Epidermal melanocyte (primary cell): ENCODE results near the gene DUOX2.
"Not testable (repeated sequence)": the region's sequence is repeated elsewhere in the genome, so short reads cannot be mapped to it uniquely, and the experiment has no call there.

Experiments
- DNase-seq: peaks from one replicate; pipeline ENCODE4 v3.0.0; 2011; ENCODE audit warnings: low spot score; ENCODE audit not compliant: insufficient read length

The DUOX2 gene

DNA sequence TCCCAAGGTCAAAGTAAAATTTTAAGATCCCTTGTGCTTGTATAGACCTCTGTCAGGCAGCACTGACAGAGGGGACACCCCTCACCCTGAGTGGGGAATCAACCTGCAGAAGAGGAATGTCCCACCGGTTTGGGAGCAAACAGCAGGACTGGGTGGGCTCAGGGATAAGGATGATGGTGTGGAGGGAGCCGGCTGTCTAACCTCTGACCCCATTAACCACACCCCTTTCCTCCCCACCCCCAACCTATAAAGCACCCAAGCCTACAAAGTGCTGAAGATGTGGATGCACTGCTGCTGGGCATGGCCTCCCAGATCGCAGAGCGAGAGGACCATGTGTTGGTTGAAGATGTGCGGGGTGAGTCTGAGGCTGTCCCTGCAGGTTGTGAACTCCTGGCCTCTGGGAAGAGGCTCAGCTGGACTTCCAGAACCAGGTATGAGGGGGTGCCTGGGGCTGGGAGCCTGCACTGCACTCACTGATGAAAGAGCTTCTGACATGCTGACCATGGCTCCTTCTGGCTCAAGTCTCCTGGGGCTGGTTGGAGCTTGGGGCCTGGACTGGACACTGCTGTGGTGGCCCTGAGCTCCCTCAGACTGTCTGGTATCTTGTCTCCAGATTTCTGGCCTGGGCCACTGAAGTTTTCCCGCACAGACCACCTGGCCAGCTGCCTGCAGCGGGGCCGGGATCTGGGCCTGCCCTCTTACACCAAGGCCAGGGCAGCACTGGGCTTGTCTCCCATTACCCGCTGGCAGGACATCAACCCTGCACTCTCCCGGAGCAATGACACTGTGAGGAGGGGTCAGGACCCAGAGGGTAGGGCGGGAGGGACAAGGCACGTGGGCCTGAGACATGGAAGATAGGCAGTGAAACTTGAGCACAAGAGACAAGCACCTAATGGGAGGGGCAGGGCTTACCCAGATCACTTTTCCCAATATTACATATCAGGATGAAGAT lies 25.1 kb upstream of the DUOX2 start:
- no peak for DNase-seq

DNA sequence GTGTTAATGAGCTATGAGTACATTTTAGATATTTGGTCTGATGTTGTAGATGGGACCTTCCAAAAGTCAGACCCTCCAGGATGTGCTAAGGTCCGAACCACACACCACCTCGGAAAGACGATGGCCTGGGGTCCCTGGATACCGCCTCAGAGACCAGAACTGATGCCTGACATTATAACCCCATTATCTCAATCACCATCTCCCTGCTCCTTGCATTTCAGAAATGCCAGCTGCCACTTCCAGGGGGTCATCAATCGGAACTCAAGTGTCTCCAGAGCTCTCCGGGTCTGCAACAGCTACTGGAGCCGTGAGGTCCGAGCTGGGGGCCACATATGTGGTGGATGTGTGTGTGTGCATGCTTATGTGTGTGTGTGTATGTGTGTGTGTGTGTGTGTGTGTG lies 23.7 kb upstream of the DUOX2 start:
- no peak for DNase-seq

DNA sequence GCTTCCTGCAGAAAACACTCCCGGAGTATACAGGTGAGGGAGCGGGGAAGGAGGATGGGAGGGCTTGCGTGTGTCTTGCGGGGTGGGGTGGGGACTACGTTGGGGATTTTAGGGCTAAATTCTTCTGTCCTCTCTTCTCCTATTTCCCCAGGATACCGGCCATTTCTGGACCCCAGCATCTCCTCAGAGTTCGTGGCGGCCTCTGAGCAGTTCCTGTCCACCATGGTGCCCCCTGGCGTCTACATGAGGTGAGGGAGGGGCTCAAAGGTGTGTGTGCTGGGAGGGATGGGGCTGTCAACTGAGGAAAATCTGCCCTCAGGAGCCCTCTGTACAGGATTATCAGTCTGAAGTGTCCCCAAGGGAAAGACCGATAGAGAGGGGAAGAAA lies 22.4 kb upstream of the DUOX2 start:
- no peak for DNase-seq

DNA sequence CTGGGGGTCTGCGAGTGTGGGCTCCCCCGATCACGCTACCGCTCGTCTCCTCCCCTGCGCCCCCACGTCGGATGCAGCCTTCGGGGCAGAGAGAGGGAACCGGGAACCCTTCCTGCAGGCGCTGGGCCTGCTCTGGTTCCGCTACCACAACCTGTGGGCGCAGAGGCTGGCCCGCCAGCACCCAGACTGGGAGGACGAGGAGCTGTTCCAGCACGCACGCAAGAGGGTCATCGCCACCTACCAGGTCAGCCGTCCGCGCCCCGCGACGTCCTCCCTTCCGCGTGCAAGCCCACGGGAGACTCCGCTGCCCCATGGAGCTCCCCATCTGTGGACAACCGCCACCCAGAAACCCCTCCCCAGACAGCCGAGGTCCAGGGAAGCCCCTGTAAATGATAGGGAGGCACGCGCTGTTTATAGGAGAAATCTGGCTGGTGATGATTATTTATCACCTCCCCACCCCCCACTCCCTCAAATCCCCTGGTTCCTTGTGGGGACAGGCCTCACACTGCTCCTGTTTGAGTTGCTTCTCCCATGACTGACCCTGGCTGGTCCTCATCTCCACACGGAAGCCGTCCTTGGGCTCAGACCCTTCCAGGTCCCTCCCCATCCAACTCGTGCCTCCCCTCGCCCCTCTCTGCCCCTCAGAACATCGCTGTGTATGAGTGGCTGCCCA lies 21.9 kb upstream of the DUOX2 start:
- DNase-seq: not testable (repeated sequence)

DNA sequence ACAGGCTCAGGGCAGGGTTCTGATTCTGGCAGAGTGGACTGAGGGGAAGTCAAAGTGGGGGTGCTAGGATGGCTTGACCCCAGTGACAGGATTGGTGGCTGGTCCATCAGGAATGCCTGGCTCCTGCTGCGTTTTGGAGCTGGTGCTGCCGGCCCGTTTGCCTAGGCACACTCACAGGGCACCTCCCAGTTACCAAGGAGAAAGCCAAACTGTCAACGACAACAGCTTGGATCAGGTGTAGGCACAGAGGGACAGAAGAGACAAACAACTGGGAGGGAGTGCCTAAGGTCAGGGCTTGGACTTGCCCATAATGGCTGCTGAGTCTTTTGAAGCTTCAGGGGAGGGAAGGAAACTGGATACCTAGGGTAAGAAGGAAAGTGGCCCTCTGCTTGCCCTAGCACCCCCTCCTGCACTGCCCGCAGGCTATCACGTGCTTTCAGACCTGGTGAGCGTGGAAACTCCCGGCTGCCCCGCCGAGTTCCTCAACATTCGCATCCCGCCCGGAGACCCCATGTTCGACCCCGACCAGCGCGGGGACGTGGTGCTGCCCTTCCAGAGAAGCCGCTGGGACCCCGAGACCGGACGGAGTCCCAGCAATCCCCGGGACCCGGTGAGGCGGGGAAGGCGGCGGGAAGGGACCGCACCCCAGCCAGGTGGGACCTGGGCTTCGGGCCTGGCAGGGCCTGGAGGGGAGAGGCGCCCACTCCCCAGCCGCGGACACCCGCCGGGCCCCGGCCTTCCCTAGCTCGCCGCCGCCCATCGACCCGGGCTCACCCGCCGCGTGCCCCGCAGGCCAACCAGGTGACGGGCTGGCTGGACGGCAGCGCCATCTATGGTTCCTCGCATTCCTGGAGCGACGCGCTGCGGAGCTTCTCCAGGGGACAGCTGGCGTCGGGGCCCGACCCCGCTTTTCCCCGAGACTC lies 21.0 kb upstream of the DUOX2 start:
- DNase-seq: no peak

DNA sequence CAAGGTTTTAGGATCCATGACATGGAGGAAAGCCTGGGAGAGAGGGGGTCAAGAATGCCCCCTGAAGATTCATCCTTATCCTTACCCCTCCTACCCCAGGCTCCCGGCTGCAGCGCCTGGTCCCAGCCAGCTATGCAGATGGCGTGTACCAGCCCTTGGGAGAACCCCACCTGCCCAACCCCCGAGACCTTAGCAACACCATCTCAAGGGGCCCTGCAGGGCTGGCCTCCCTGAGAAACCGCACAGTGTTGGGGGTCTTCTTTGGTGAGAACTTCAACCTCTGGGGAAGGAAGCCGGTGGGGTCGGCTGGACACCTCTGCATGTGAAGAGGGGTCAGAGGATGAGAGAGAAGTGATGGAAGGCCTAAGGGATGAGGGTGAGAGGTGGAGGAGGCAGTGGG lies 20.1 kb upstream of the DUOX2 start:
- no peak for DNase-seq

DNA sequence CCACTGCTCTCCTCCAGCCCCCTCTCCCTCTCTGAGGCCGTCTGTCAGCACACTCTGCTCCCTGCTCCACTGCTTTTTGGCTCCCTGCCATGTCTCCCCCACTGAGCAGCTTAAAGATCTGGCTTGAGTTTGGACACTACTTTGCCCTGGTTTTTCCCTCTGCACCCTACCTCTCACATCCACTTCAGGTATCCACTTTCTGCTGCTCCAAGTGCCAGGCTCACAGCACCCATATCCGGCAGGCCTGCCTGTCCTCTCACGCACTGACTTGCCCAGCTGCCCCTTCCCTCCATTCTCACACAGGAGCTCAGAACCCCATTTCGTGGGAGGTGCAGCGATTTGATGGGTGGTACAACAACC lies 19.6 kb upstream of the DUOX2 start:
- no peak for DNase-seq

DNA sequence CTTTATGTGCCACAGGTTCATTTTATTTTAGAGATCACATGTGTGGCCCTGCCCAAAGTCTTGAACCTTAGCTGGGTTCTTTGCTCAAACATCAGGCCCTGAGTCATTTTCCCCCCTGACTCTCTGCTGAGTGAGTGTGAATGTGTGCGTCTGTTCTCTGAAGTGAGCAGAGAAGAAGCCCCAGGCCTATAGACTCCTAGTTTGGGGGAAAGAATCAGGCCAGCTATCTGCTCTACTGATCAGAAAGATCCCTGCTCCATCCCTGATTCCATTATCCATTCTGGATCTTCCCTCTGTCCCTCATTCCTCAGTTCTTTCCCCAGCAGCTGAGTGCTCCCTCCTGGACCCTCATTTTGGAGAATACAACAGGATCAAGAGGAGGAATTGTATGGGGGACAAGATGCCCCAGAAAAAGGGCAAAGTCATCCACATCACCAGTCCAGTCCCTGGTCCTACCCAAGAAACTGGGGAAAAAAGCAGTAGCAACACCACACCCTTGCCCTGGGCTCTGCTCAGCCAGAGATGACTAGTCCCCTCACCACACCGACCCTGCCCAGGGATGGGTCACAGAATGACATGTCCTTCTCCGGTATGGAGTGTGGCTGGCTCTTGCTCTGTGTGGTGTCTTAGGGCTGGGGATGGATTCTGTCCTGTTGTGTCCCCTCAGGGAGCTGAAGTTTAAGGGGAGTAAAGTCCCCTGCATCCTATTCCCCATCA lies 19.0 kb upstream of the DUOX2 start:
- no peak for DNase-seq

DNA sequence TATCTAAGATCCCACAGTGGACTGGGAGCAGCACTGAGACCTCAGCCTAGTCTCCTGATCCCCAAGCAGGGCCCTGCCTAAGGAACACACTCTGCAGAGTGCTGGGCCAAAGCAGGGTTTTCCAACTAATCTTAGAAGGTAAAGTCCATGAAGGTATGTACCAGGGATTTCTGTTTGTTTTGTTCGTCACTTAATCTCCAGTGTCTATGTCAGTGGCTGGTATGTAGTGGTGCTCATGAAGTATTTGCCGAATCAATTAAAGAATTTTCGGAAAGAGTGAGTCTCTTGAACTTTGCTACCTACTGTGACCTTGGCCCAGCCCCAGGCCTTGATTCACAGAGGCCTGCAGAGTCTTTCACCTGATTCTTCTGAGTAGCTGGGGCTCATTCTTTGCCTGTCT lies 17.5 kb upstream of the DUOX2 start:
- DNase-seq: no peak

DNA sequence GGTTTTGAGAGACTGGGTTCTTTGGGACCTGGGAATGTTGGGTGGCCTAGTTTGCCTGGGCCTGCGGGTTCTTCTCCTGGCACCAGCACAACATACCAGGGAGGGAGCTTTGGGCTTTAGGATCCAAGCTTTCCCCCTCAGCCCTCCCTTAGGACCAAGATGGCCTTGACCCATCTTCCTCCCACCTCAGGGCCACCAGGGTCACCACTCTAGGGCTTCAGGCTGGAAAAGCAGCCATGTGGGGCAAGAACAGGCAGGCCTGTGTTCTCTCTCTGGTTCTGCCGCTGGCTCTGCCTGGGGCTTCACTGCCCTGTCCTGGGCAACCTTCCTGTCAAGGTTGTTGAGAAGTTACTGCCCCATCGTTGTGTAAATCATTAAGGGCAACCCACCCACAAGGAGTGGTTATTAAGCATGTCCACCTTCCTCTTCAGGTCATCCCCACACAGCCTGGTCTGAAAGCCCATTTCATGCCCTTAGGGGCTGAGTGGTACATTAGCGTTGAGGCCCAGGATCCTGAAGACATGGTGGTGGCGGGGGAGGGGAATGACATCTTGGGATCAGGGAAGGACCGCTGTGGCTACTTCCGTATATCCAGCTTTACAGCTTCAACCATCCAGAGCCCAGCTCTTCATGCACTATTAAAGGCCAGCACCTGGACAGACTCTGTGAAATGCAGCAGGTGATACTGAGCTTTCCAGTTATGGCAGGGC lies 16.5 kb upstream of the DUOX2 start:
- no peak for DNase-seq

DNA sequence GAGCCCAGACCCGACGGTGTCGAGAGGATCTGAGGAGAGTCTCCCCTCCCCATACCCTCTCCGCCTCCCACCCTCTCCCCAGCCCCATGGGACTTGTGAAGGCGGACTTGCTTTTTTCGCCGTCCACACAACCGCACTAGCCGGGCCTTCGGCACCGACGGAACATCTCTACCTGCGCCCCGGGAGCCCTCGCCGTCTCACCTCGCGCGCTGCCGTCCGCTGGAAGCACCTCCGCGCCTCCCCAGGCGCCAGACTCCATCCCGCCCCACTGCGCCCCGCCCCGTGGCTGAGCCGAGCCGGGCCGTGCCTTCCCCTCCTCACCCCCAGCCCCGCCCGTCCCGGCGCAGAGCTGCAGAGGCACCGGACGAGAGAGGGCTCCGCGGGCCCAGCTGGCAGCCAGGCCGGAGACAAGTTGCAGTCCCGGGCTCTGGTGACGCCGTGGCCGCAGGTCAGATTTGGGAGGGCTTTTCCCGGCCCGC lies 15.7 kb upstream of the DUOX2 start, which contains the start of the genes DUOX1 and DUOXA1:
DUOX1 (plus strand) TSS at position 344 of the 479 bp plus-strand sequence. CDS start 1,973 bp downstream, outside the sequence.
DUOXA1 (minus strand) TSS at position 229 of the 479 bp plus-strand sequence. CDS start 6,865 bp downstream, outside the sequence.
- DNase-seq: no peak

DNA sequence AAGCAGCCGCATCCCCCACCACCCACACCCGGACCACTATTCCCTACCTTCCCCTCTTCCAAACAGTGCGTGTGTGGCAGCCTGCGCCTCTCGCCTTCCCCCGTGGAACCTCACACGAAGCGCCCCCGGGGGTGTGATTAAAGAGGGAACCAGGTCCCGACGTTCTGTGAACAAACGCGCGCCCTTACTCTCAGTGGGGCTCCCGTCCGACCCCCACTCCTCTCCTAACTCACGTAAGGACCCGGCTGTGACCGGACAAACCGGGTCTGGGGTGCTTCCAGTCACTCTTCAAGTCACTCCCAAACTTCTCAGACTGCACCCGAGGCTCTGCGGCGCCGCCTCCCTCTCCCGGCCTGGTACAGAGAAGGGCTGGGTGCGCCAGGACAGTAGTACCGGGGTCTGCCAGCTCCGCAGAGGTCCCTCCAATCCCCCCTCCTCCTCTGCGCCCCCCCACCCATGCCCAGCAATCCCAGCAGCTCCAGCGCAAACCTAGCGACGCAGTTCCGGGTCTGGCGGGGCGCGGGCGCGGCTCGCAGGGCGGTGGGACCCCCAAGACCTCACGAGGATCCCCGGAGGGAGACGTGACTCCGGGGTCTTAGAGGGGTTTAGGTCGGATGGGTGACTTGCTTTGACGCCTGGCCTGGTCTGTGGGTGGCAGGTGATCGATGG lies 15.1 kb upstream of the DUOX2 start:
- DNase-seq: no peak

DNA sequence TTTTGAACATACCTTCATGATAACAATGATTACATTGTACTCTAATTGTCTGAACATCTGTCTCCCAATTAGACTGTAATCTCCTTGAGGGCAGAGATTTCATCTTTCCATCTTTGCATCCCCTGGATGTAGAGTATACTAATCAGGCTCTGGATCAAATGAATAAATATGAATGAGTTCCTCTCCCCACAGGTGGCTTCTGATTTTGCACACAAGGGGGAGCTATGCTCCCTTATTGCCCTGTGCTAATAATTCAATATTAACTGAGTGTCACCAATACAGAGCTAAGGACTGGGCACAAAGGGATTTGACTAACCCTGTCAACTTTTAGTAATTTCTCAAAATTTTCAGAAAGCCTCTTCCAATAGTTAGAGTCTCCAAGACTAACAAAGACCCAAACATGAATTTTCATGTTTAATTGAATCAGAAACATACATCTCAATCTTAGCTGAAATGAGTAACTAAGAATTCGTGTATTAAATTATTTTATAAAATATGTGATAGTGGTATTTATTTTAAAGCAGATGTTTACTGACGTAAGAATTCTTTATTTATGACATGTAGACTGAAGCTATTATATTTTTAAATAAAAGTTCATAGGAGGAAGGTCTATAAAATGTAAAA lies 12.7 kb upstream of the DUOX2 start:
- no peak for DNase-seq

DNA sequence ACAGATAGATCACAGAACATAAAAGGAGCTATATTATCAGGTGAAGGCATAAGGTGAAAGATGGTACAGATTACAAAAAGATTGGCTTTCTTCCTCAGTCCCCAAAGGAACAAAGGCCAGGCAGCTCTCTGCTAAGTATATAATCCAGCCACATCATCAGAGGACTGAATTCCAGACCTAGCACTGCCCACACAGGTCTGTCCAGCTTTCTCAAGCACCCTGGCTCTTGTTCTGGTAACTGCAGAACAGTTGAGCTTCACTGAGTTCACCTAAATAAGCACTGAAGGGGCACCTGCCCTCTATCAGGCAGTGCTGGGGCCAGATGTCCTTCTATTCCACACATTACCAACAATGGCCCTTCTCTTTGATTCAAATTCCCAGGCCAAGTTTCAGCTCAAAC lies 9.4 kb upstream of the DUOX2 start:
- no peak for DNase-seq

DNA sequence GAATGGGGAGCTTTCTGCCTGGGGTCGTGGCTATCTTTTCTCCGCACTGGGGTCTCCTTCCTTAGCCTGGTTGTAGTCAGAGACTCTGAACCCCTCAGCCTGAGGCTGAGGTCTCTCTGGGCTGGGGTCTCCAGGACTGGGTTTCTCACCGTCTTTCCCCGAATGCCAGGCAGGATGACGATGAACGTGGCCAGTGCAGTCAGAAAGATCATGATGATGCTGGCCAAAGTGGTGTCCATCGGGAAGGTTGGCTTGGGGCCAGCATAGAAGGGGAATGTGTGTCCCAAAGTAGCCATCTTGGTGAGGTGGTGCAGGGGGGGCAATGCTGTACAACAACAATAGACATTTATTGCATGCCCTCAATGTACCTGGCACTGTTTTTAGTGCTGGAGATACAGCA lies 8.7 kb upstream of the DUOX2 start:
- DNase-seq: no peak

DNA sequence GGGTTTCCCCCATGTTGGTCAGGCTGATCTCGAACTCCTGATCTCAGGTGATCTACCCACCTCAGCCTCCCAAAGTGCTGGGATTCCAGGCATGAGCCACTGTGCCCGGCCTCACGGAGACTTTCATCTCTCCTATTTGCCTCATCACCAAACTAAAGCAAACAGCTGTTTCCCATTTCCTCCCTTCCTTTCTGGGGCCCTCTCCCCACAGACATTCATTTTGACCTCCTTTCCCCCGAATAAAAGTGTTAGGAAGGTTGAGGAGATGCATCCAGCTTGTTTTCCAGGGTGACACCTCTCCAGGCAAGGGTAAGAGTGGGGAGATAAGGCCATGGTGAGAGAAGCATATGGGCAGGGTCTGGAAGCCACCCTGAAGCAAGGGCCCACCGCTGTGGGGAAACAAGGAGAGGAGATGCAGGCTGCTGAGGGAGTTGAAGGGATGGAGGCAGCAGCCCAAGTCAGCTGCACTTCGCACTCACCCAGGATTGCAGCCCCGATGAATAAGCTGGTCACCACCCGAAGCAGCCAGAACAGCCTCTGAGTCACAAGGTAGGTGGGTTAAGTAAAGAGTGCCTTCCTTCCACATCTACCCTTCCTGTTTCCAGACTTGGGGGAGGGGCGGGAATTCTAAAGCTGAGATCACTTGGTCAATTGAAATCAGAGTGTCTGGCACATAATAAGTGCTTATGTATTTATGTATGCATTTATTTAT lies 7.9 kb upstream of the DUOX2 start:
- no peak for DNase-seq

DNA sequence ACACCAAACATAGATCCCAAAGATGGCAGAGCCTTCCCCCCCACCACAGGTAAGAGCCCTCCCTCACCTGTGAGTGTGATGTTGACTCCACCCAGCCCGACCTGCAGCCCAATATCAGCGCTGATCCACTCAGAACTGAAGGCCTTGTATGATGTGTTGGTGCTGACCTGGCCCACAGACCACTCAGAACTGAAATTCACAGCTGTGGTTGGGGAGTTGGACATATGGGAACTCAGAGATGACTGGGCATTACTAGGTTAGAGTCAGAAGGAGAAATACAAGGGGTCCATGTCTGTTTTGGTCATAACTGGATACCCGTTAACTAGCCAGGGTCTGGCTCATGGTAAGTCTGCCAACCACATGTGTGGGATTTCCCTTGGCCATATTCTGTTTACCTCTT lies 7.0 kb upstream of the DUOX2 start:
- no peak for DNase-seq
